T47D (cell line): ENCODE data around the gene SAPCD2.

ENCODE experiments used
- DNase-seq, 2 experiments: peaks; one replicate each; pipeline versions ENCODE4 v3.0.0 to v3.0.0-alpha.2; 2011 to 2012; ENCODE audit warnings: low read depth in 1 of 2, low spot score in 1 of 2
- JUND ChIP-seq: IDR thresholded peaks from 2 replicates; pipeline ENCODE4 v1.6.1; 2012; ENCODE audit warnings: low read depth
- in situ Hi-C: cut with HindIII; loops from 2 replicates; pipeline ENCODE4 v1.10.0; 2016; ENCODE audit warnings: low sequenced_read_pairs, low pct_unique_long_range_greater_than_20kb

SAPCD2 gene

GRCh38 chr9:137103206-137103999, 33.0 kb upstream of the SAPCD2 start:
- in situ Hi-C loops = no loop called here
- no peak for TF ChIP-seq JUND
- DNase-seq = no peak

DNA sequence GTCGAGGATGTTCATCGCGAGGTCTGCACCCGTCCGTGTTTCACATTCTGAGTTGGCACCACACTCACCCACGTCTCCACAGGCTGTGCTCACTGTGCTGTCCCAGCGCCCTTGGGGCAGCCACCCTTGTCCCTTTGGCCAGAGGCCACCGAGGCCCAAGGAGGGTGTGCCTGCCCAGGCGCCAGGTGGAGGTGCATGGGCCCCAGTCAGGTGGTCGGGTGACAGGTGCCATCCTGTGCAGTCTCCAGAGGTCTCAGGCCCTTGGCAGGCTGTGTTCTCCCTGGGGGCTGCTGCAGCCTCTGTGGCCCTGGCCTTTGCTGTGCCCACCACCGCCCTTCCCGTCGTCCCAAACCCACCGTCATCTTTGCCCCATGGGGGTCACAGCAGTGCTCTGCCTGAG, 28.9 kb upstream of the SAPCD2 start:
- DNase-seq = no peak
- TF ChIP-seq JUND = no peak
- in situ Hi-C loops = no loop called here

DNA sequence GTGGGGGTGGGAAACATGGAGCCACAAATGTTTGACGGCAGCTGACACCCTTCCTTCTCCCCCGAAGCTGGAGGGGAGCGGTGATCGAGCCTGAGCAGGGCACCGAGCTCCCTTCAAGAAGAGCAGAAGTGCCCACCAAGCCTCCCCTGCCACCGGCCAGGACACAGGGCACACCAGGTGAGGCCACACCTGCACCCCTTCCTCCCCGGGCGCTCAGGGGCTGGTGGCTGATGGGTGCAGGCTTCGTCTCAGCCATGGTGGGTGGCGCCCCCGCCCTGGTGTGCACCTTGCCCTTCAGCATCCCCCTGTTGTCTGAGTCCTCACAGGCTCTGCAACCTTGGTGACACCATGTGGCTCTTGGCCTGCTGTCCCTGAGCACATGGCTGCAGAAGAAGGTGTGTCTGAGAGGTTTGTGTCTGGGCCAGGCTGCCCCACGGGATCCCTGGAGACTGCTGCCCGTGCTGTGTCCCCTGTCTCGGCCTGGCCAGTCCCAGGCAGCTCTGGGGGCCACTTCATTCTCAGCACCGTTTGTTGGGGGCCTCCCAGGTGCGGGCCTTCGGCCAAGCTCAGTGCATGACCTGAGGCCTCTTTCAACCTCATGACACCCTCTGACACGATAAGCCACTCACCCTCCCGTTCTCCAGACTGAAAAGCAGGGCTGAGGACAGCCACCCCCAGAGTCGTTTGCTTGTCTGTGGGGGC, 27.6 kb upstream of the SAPCD2 start:
- in situ Hi-C loops = no loop called here
- no peak for TF ChIP-seq JUND
- DNase-seq = no peak

DNA sequence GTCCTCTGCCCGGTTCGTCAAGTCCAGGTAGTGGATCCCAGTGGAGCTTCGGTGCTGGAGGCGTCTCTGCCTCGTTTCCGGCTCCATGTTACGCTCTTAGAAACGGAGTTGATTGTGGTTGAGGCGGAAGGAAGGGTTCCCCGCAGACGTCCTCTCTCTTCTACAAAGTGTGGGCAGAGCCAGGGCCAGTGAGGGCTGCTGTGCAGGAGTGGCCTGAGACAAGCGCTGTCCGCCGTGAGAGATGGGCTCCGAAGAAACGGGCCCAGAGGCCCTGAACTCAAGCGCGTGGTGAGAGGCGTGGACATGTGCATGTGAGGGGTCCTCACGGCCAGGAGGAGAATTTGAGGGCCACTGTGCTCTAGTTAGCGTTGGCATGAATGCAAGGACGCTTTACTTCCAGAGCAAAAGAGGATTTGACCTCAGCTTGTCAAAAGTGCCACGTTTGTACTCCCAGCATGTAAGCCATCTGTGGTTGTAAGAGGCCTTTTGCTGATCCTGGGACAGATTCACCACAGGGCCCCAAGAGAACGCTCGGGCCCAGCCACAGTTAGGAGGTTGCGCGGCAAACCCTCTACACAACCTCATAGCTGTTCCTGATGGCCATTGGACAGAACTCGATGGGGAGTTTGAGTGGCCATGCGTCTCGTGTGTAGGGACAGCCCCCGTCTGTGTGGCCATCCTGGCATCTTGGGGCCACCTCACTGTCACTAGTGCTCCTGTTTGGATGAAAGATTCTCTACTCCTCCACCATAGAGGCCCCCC, 26.6 kb upstream of the SAPCD2 start:
- no peak for TF ChIP-seq JUND
- DNase-seq = no peak
- in situ Hi-C loops = no loop called here

GRCh38 chr9:137095664-137096517, 25.5 kb upstream of the SAPCD2 start:
- no peak for DNase-seq
- TF ChIP-seq JUND = no peak
- in situ Hi-C loops = no loop called here

GRCh38 chr9:137089232-137089947, 19.0 kb upstream of the SAPCD2 start:
- TF ChIP-seq JUND = no peak
- DNase-seq = no peak
- in situ Hi-C loops = no loop called here

DNA sequence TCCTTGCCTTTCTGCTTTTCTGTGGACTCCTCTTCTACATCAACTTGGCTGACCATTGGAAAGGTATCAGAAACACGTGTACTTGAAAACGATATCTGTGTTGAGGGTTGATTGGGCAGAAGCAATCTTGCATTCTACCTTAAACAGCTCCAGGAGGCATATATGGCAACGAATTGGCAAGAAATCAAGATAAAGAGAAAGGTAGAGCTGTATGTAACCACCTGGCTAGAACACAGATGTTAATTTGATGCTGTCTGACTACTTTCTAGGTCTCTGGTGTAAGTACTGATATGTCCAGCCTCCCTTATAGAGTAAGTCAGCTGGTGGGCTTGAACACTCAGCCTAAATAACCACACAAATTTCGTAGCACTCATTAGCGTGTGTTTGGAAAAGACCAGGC, 17.8 kb upstream of the SAPCD2 start:
- in situ Hi-C loops = no loop called here
- no peak for DNase-seq
- no peak for TF ChIP-seq JUND

DNA sequence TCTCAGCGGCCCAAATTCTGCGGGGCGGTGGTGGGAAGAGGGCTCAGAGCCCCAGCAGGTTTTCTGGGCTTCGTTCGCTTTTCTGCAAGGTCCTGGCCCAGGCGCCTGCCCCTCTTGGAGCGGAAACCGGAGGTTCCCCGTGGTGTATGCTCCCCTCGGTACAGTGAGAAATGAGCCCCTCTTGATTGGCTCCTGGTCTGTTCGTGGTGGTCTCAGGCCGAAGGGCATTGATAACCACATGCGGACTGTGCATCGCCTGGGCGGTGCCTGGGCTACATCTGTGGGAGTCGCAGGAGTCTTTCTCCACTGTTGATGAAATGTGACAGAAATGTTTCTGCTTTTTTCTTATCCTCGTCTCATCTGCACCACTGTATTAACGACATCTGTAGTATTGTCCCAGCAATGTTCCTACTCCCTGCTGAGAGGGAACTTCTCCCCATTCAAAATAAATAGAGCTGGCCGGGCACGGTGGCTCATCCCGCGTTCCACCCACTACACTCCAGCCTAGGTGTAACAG, 17.1 kb upstream of the SAPCD2 start:
- in situ Hi-C loops = no loop called here
- DNase-seq = no peak
- no peak for TF ChIP-seq JUND

DNA sequence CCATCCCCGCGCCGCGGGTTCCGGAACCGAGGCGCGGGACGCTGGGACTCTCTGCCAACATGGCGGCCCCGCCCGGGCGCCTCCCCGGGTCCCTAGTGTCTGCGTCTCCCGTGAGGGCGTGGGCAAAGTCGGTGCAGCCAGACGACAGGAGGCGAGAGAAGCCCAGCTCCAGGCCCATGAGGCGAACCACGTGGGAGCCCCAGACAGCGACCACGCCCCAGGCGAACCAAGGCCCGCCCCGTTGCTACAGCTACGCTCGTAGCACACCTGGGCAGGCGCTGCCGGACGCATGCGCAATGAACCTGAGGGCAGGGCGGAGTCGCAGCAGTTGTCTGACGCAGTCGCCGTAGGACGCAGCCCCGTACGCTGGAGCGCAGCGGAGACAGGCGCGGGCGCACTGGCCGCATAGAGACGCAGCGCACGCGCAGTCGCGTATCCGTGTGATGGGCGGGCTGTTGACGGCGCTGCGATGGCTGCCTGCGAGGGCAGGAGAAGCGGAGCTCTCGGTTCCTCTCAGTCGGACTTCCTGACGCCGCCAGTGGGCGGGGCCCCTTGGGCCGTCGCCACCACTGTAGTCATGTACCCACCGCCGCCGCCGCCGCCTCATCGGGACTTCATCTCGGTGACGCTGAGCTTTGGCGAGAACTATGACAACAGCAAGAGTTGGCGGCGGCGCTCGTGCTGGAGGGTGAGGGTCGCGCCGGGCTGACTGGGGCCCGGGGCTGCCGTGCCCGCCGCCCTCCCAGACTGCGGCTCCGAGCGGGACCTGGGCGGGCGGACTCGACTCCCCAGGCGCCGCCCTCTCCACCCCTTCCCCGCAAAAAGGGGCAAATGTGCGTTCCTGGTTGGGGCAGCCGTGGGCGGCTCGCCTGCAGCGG, 16.4 kb upstream of the SAPCD2 start, which contains the start of gene MAN1B1:
MAN1B1 (plus strand) TSS at position 455 of the 878 bp plus-strand sequence; CDS start at position 470, 15 bp downstream.
- in situ Hi-C loops = no loop called here
- peak; percentile 98 to 100 for DNase-seq
- TF ChIP-seq JUND = no peak

- TF ChIP-seq JUND = no peak
- in situ Hi-C loops = no loop called here
- DNase-seq = peak; percentile 75 to 85
Measured at GRCh38 chr9:137085920-137086530, 15.7 kb upstream of the SAPCD2 start.

DNA sequence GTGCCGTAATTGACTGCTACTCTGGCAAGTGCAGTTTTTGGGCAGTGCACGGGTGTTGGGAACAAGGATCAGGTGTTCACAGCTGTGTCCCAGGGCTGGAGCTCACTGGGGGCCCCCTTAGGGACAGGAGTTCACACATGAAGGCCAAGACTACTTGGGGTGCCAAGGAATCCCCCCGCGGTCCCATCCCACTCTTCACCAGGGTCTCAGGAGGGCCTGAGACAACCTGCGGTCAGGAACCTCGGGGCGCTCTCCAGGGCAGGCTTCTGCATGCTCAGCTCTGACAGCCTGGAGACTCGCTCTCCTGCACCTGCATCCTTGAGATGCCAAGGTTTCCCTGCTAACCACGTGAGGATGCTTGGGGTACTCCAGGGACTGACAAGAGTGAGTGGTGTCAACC, 14.2 kb upstream of the SAPCD2 start:
- DNase-seq = no peak
- no peak for TF ChIP-seq JUND
- in situ Hi-C loops = no loop called here
